SHP77 (cell line): ENCODE data around the gene SLC35F4.
"Not testable (repeated sequence)": the region's sequence is repeated elsewhere in the genome, so short reads cannot be mapped to it uniquely, and the experiment has no call there.

Source experiments
- DNase-seq, 2 experiments: peaks; one replicate each; lab custom pipeline; 2025; lab: John Stamatoyannopoulos, UW

The SLC35F4 gene

GRCh38 chr14:57725399-57726077 lies 140.4 kb downstream of the SLC35F4 start:
- DNase-seq, result no peak

GRCh38 chr14:57722141-57722540 lies 143.8 kb downstream of the SLC35F4 start:
- DNase-seq, result not testable (repeated sequence)

- no peak for DNase-seq
Measured at GRCh38 chr14:57714487-57714931, 151.4 kb downstream of the SLC35F4 start.

- no peak for DNase-seq
Measured at GRCh38 chr14:57712698-57713097, 153.2 kb downstream of the SLC35F4 start.

GRCh38 chr14:57712102-57712501 lies 153.8 kb downstream of the SLC35F4 start:
- no peak for DNase-seq

GRCh38 chr14:57709909-57710308 lies 156.0 kb downstream of the SLC35F4 start:
- no peak for DNase-seq

- not testable (repeated sequence) for DNase-seq
Measured at GRCh38 chr14:57709086-57709485, 156.8 kb downstream of the SLC35F4 start.

- DNase-seq, result no peak
Measured at GRCh38 chr14:57707219-57707618, 158.7 kb downstream of the SLC35F4 start.

GRCh38 chr14:57704763-57705162 lies 161.1 kb downstream of the SLC35F4 start:
- DNase-seq, result no peak

- DNase-seq, result no peak
Measured at GRCh38 chr14:57699947-57700346, 165.9 kb downstream of the SLC35F4 start.

GRCh38 chr14:57692671-57693070 lies 173.2 kb downstream of the SLC35F4 start:
- DNase-seq, result peak; percentile 37 to 49

GRCh38 chr14:57687416-57687815 lies 178.5 kb downstream of the SLC35F4 start:
- DNase-seq, result no peak

- no peak for DNase-seq
Measured at GRCh38 chr14:57686304-57686703, 179.6 kb downstream of the SLC35F4 start.

GRCh38 chr14:57671021-57671420 lies 194.9 kb downstream of the SLC35F4 start:
- no peak for DNase-seq

GRCh38 chr14:57660208-57660607 lies 205.7 kb downstream of the SLC35F4 start:
- DNase-seq, result no peak

GRCh38 chr14:57659052-57659451 lies 206.8 kb downstream of the SLC35F4 start:
- DNase-seq, result no peak

GRCh38 chr14:57657487-57657886 lies 208.4 kb downstream of the SLC35F4 start:
- peak in 1 of 2 experiments; percentile 5 for DNase-seq

- DNase-seq, result no peak
Measured at GRCh38 chr14:57656853-57657252, 209.0 kb downstream of the SLC35F4 start.

- DNase-seq, result no peak
Measured at GRCh38 chr14:57652769-57653168, 213.1 kb downstream of the SLC35F4 start.

- DNase-seq, result no peak
Measured at GRCh38 chr14:57641776-57642175, 224.1 kb downstream of the SLC35F4 start.

GRCh38 chr14:57640036-57640435 lies 225.9 kb downstream of the SLC35F4 start:
- DNase-seq, result no peak

GRCh38 chr14:57637901-57638300 lies 228.0 kb downstream of the SLC35F4 start:
- no peak for DNase-seq

- DNase-seq, result no peak
Measured at GRCh38 chr14:57634335-57634734, 231.6 kb downstream of the SLC35F4 start.

GRCh38 chr14:57632649-57633048 lies 233.2 kb downstream of the SLC35F4 start:
- no peak for DNase-seq
